Body of pancreas (tissue), 4 donors: ENCODE measurements around the gene TLN1.

ENCODE experiments used
- CTCF ChIP-seq, 7 experiments: fragments of 450-650 bp in 4 of 7; fragments of 200-600 bp in 3 of 7; sonication (generic) in 3 of 7; IDR thresholded peaks; one replicate each; pipeline ENCODE4 v1.5.1; 2016 to 2019; ENCODE audit warnings: antibody characterized with exemption in 7 of 7
- POLR2A ChIP-seq, 3 donors: fragments of 450-650 bp; IDR thresholded peaks; one replicate each; pipeline ENCODE4 v1.6.1; 2016; ENCODE audit warnings: antibody characterized with exemption in 3 of 3, mild to moderate bottlenecking in 2 of 3

- no peak for TF ChIP-seq CTCF (IDR thresholded peaks at IDR 0.05)
- no peak for TF ChIP-seq POLR2A (IDR thresholded peaks at IDR 0.05)
Observed at GRCh38 chr9:35719546-35719945, 12.4 kb downstream of the TLN1 start.
